HG03175 (cell line): ENCODE measurements around the gene RAPGEF3.
A peak's percentile ranks its signal among the peaks of the same experiment; 100 is the strongest.

Experiments used
- ATAC-seq: cut with Tn5 transposase; IDR thresholded peaks from one replicate; pipeline ENCODE4 v1.9.1; 2021; ENCODE audit warnings: mild to moderate bottlenecking, moderate library complexity; ENCODE audit not compliant: unreplicated experiment

RAPGEF3 gene

GRCh38 chr12:47757840-47758583 lies 668 bp downstream of the RAPGEF3 start:
- no peak for ATAC-seq

DNA sequence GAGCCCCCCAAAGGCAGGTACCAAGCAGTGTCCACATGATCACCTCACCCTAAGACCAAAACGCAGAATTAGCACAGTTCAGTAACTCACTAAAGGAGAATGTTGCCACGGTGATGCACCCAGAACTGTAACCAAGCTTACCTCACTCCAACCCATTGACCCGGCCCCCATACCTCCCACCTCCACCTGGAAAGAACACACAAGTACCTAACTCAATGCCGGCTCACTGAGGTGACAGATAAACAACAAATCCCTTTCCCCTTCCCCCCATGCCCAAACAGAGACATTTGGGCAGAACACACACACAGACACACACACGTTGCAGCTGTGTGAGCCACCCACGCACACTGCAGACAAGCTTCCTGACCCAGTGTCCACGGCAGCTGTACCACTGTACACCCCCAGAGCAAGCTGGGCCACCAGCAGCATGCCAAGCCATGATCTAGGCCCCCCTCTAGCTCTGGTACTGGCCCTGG lies 1.3 kb downstream of the RAPGEF3 start:
- ATAC-seq: no peak

DNA sequence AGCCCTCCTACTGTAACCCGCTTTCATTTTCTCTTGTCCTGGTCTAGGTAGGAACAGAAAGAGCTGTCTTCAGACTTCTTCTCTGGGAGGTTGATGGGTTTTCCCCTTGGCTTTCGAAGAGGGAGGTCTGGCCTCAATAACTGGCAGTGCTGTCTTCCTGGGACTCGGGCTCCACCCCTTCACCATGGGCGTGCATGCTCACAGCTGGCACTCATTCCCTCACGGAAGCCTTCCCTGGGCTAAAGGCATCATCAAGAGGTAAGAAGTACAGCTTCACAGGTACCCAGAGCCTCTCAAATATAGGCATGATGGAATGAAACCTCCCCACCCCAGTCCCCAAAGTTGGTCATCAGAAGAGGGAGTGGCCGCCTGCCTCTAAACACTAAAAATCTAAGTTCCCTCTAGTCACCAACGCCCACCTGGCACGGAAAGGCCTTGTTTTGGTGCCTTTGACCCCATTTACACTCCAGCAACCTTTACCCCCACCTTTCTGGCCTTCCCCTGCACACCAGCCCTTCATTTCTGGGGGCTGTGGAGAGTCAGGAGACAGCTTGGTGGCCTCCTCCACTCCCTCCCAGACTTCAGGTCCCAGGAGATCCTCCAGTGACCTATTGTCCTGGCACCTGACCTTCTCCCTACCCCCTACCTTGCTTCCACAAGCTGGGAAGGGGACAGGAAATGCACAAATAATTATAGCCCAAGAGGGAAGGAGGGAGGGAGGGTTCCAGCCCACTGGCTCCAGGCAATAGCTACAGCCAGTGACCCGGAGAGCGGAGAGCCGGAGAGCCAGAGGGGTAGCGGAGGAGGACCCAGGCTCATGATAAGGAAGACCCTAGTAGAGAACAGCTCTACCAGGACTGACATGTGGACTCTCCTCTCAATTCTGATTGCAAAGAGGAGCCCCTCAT lies 2.8 kb downstream of the RAPGEF3 start:
- ATAC-seq: peak; percentile 40

- ATAC-seq: peak; percentile 39
These were observed 3.8 kb downstream of the RAPGEF3 start for GRCh38 chr12:47754881-47755280.

DNA sequence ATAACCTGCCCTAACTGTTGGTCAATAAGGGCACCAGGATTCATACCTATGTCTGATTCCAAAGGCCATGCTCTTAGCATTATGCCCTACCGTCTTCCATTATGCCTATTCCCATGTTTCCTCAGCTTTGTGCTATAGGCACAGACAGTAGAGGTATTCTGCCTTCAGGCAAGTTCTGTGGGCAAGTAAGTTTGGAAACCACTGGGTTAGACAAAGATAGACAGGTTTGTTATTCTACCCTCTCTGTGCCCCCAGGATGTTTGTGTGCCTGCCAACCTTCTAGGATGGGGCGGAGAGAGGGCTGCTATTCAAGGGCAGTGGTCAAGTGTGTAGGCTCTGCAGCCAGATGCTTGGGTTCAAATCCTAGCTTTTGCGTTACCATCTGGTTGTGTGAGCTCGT lies 4.6 kb downstream of the RAPGEF3 start:
- ATAC-seq: no peak

- ATAC-seq: no peak
These were observed 5.4 kb downstream of the RAPGEF3 start for GRCh38 chr12:47753021-47754001.

GRCh38 chr12:47752552-47752951 lies 6.1 kb downstream of the RAPGEF3 start:
- ATAC-seq: no peak

DNA sequence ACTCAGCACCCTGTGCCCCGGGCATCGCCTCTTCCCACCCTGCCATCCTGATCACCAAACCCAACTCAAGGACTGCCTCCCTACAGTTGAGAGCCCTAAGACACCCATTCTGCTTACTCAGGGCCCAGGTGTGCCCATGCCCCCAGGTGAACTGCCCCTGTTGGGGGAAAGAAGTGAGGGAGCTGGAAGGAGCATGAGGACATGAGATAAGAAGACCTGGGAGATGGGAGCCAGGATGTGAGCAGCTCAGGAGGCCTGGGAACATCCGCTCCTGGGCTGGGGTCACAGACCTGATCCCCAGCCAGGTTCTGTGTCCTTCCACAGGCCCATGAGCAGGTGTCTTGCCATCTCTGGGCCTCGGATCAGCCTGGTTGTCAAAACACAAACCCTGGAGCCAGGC lies 6.6 kb downstream of the RAPGEF3 start:
- ATAC-seq: no peak

- no peak for ATAC-seq
These were observed 7.1 kb downstream of the RAPGEF3 start for GRCh38 chr12:47751561-47751960.

DNA sequence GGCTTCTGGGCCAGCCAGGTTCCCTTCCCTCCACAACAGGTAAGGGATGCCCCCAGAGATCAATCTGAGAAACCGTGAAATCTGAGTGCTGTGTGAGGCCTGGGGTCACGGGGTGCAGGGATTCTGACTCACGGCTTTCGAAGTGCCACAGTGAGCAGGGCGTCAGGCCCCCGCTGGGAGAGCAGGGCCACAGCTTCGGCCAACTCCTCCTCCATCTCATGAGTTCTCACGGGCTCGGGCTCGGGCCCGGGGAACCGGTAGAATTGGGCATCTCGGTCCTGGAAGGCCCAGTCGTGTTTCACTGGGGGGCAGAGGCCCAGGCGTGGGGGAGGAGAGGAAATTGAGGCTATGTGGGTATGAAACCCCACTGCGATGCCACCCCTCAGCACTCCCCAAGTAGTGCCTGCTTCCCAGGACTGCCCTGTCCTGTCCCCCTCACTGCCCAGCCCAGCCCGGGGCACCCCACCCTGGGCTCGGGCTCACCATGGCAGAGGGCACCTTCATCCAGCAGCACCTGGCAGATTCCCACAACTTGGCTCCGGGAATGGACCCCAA lies 7.7 kb downstream of the RAPGEF3 start:
- ATAC-seq: no peak

GRCh38 chr12:47750229-47750798 lies 8.4 kb downstream of the RAPGEF3 start:
- no peak for ATAC-seq

DNA sequence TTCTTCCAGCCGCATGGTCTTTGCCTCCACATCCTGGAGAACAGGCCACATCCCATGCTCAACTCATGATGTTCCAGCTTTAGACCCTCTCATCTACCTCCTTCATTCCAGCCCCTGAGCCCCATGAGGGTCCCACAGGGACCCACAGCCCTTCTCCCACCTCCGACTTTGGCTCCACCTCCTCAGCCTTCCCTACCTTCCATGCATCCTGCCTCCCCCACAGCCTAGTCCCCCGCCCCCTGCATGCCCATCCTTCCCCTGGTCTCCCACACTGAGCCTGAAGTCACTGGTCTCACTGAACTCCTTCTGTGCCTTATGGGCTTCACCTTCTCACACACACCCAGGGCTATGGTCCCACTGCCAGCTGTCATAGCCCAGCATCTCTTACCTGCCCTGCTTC lies 9.8 kb downstream of the RAPGEF3 start:
- no peak for ATAC-seq

GRCh38 chr12:47748507-47748828 lies 10.2 kb downstream of the RAPGEF3 start:
- ATAC-seq: no peak

GRCh38 chr12:47747596-47748506 lies 10.8 kb downstream of the RAPGEF3 start:
- ATAC-seq: no peak

GRCh38 chr12:47747126-47747525 lies 11.6 kb downstream of the RAPGEF3 start:
- ATAC-seq: peak; percentile 46

- ATAC-seq: no peak
These were observed 12.2 kb downstream of the RAPGEF3 start for GRCh38 chr12:47746523-47746922.

GRCh38 chr12:47746073-47746472 lies 12.6 kb downstream of the RAPGEF3 start:
- ATAC-seq: no peak

- ATAC-seq: no peak
These were observed 13.1 kb downstream of the RAPGEF3 start for GRCh38 chr12:47745485-47746041.
